Superior temporal gyrus (tissue), 1 donor: Measurements from ENCODE around the gene SPDYE17.
"Not testable (repeated sequence)": the region's sequence is repeated elsewhere in the genome, so short reads cannot be mapped to it uniquely, and the experiment has no call there.

Experiments used
- DNase-seq: peaks from one replicate; pipeline ENCODE4 v3.0.0-alpha.2; 2016; ENCODE audit errors: extremely low spot score

SPDYE17 gene

GRCh38 chr7:76998764-76999450 is 33.3 kb downstream of the SPDYE17 start:
- DNase-seq: peak; percentile 6

- DNase-seq: no peak
Measured at GRCh38 chr7:76998285-76998589, 33.9 kb downstream of the SPDYE17 start.

- no peak for DNase-seq
Measured at GRCh38 chr7:76997381-76998284, 34.5 kb downstream of the SPDYE17 start.

GRCh38 chr7:76996932-76997331 is 35.2 kb downstream of the SPDYE17 start:
- not testable (repeated sequence) for DNase-seq

- DNase-seq: not testable (repeated sequence)
Measured at GRCh38 chr7:76994286-76994685, 37.9 kb downstream of the SPDYE17 start.

- DNase-seq: not testable (repeated sequence)
Measured at GRCh38 chr7:76993831-76994230, 38.3 kb downstream of the SPDYE17 start.

- DNase-seq: not testable (repeated sequence)
Measured at GRCh38 chr7:76992871-76993270, 39.3 kb downstream of the SPDYE17 start.

- DNase-seq: not testable (repeated sequence)
Measured at GRCh38 chr7:76992204-76992603, 40.0 kb downstream of the SPDYE17 start.

- DNase-seq: not testable (repeated sequence)
Measured at GRCh38 chr7:76990202-76990601, 42.0 kb downstream of the SPDYE17 start.

GRCh38 chr7:76985924-76986717 is 46.0 kb downstream of the SPDYE17 start:
- not testable (repeated sequence) for DNase-seq

GRCh38 chr7:76984784-76985136 is 47.4 kb downstream of the SPDYE17 start:
- DNase-seq: not testable (repeated sequence)

- DNase-seq: not testable (repeated sequence)
Measured at GRCh38 chr7:76983937-76984783, 48.0 kb downstream of the SPDYE17 start.

- not testable (repeated sequence) for DNase-seq
Measured at GRCh38 chr7:76983333-76983732, 48.8 kb downstream of the SPDYE17 start.

- not testable (repeated sequence) for DNase-seq
Measured at GRCh38 chr7:76982501-76982900, 49.7 kb downstream of the SPDYE17 start.

GRCh38 chr7:76981187-76981970 is 50.8 kb downstream of the SPDYE17 start:
- DNase-seq: not testable (repeated sequence)

- not testable (repeated sequence) for DNase-seq
Measured at GRCh38 chr7:76980576-76980975, 51.6 kb downstream of the SPDYE17 start.

- not testable (repeated sequence) for DNase-seq
Measured at GRCh38 chr7:76977761-76978367, 54.3 kb downstream of the SPDYE17 start.

- not testable (repeated sequence) for DNase-seq
Measured at GRCh38 chr7:76974793-76975579, 57.2 kb downstream of the SPDYE17 start.

- not testable (repeated sequence) for DNase-seq
Measured at GRCh38 chr7:76974336-76974735, 57.8 kb downstream of the SPDYE17 start.
